HG03108 (cell line): Measurements from ENCODE around the gene PDE2A.

ENCODE experiments used
- ATAC-seq: cut with Tn5 transposase; IDR thresholded peaks from one replicate; pipeline ENCODE4 v1.9.1; 2021; ENCODE audit warnings: moderate library complexity; ENCODE audit not compliant: unreplicated experiment

The PDE2A gene

GRCh38 chr11:72617080-72617762, 57.0 kb downstream of the PDE2A start:
- ATAC-seq = no peak

GRCh38 chr11:72616655-72617054, 57.6 kb downstream of the PDE2A start:
- no peak for ATAC-seq

- no peak for ATAC-seq
Observed at GRCh38 chr11:72615329-72615728, 58.9 kb downstream of the PDE2A start.

- no peak for ATAC-seq
Observed at GRCh38 chr11:72614381-72614780, 59.8 kb downstream of the PDE2A start.

GRCh38 chr11:72613977-72614376, 60.2 kb downstream of the PDE2A start:
- ATAC-seq = no peak

- no peak for ATAC-seq
Observed at GRCh38 chr11:72613450-72613849, 60.8 kb downstream of the PDE2A start.

GRCh38 chr11:72609476-72609875, 64.7 kb downstream of the PDE2A start:
- no peak for ATAC-seq

- ATAC-seq = no peak
Observed at GRCh38 chr11:72609045-72609444, 65.2 kb downstream of the PDE2A start.

- no peak for ATAC-seq
Observed at GRCh38 chr11:72607496-72607895, 66.7 kb downstream of the PDE2A start.

GRCh38 chr11:72606748-72607468, 67.3 kb downstream of the PDE2A start:
- ATAC-seq = no peak

- no peak for ATAC-seq
Observed at GRCh38 chr11:72605973-72606747, 68.1 kb downstream of the PDE2A start.

- no peak for ATAC-seq
Observed at GRCh38 chr11:72604256-72604655, 70.0 kb downstream of the PDE2A start.

GRCh38 chr11:72602250-72602904, 71.8 kb downstream of the PDE2A start:
- ATAC-seq = no peak

GRCh38 chr11:72600557-72600956, 73.7 kb downstream of the PDE2A start:
- ATAC-seq = no peak

GRCh38 chr11:72599325-72600117, 74.7 kb downstream of the PDE2A start:
- no peak for ATAC-seq

GRCh38 chr11:72598906-72599305, 75.3 kb downstream of the PDE2A start:
- no peak for ATAC-seq

GRCh38 chr11:72598466-72598865, 75.8 kb downstream of the PDE2A start:
- ATAC-seq = no peak

- ATAC-seq = no peak
Observed at GRCh38 chr11:72597721-72598120, 76.5 kb downstream of the PDE2A start.

GRCh38 chr11:72595292-72595684, 78.9 kb downstream of the PDE2A start:
- no peak for ATAC-seq

- ATAC-seq = no peak
Observed at GRCh38 chr11:72594493-72595291, 79.5 kb downstream of the PDE2A start.
